Measurements from ENCODE around the gene PRKAG3. TPM values are rescaled to one million over a fixed set of nuclear protein-coding genes. Genes with fewer than 3 reads are reported as not detected.

Gene PRKAG3
- total RNA-seq, 4 donors from 2014 or later, result not detected

- Histone ChIP-seq H3K27me3 (peaks cover 0 to 98% (median 5%) of the 10 kb centered on the region in 4 donors), H3K4me1 (peaks cover 13 to 49% (median 14%) of the 10 kb centered on the region in 3 donors), H3K36me3 (no peaks in the 10 kb centered on the region), H3K4me3 (no peak overlapping the region), H3K27ac (no peak overlapping the region), H3K9me3 (no peaks in the 10 kb centered on the region)
- DNase-seq, result no peak
- WGBS, 2 donors, result 58 to 62% methylated on average over 2 of the region's 2 CpGs
- intact Hi-C loops (cut with DNase I), result loop anchor here (2.0 kb wide), 1 partner anchor 21 kb away; no protein-coding TSS in a partner anchor
- no peak for TF ChIP-seq CTCF (IDR thresholded peaks at IDR 0.05)
- no peak for TF ChIP-seq POLR2A (IDR thresholded peaks at IDR 0.05)
Observed at GRCh38 chr2:218875692-218876246, 44.2 kb upstream of the PRKAG3 start.

GRCh38 chr2:218873359-218874194, 42.0 kb upstream of the PRKAG3 start:
- DNase-seq, result no peak
- WGBS, 2 donors, result 52 to 68% methylated on average over 12 to 13 of the region's 86 CpGs
- no peak for TF ChIP-seq POLR2A (IDR thresholded peaks at IDR 0.05)
- no peak for TF ChIP-seq CTCF (IDR thresholded peaks at IDR 0.05)
- H3K36me3 ChIP-seq, result no peaks in the 10 kb centered on the region
- no peak overlapping the region for H3K27ac ChIP-seq
- intact Hi-C loops (cut with DNase I), result no loop called here
- no peaks in the 10 kb centered on the region for H3K9me3 ChIP-seq
- H3K4me3 ChIP-seq, result no peak overlapping the region
- peaks cover 0 to 28% (median 0%) of the 10 kb centered on the region in 3 donors for H3K4me1 ChIP-seq
- peaks cover 0 to 98% (median 0%) of the 10 kb centered on the region in 4 donors for H3K27me3 ChIP-seq

- WGBS, 2 donors, result 50 to 65% methylated on average over 13 to 18 of the region's 22 CpGs
- intact Hi-C loops (cut with DNase I), result no loop called here
- Histone ChIP-seq H3K9me3 (no peaks in the 10 kb centered on the region), H3K4me1 (peaks cover 0 to 25% (median 0%) of the 10 kb centered on the region in 3 donors), H3K4me3 (no peak overlapping the region), H3K27ac (no peak overlapping the region), H3K36me3 (no peaks in the 10 kb centered on the region), H3K27me3 (peaks cover 0 to 97% (median 0%) of the 10 kb centered on the region in 4 donors)
- TF ChIP-seq CTCF (IDR thresholded peaks at IDR 0.05) (no peak), POLR2A (IDR thresholded peaks at IDR 0.05) (no peak)
- DNase-seq, result no peak
Observed at GRCh38 chr2:218872645-218873358, 41.2 kb upstream of the PRKAG3 start.

GRCh38 chr2:218871345-218872302, 40.0 kb upstream of the PRKAG3 start:
- TF ChIP-seq CTCF (IDR thresholded peaks at IDR 0.05), result no peak
- Histone ChIP-seq H3K27ac (no peak overlapping the region), H3K9me3 (no peaks in the 10 kb centered on the region), H3K36me3 (no peaks in the 10 kb centered on the region), H3K27me3 (peaks cover 0 to 97% (median 0%) of the 10 kb centered on the region in 4 donors), H3K4me3 (peak overlapping the region in 2 of 4 donors; percentile 31 to 60), H3K4me1 (peaks cover 0 to 25% (median 0%) of the 10 kb centered on the region in 3 donors)
- intact Hi-C loops (cut with DNase I), result no loop called here
- DNase-seq, result no peak
- 26 to 52% methylated on average over 10 to 20 of the region's 60 CpGs for WGBS, 2 donors

Measured in esophagus squamous epithelium (tissue), 5 donors.